Activated CD4-positive, alpha-beta T cell treated with anti-CD3 and anti-CD28 coated beads, Interleukin-10, Interleukin-2, amounts not matched to agents 100 ng/mL and 50 ng/mL, durations not matched to agents 16 hours and 8 hours (primary cell): ENCODE measurements around the gene SPIB.

Source experiments
- DNase-seq: peaks from one replicate; pipeline ENCODE4 v3.0.0-alpha.2; 2020

Gene SPIB

GRCh38 chr19:50392759-50393158 lies 26.0 kb upstream of the SPIB start:
- no peak for DNase-seq

GRCh38 chr19:50393589-50393988 lies 25.1 kb upstream of the SPIB start:
- DNase-seq, result no peak

- DNase-seq, result no peak
Observed at GRCh38 chr19:50394017-50394416, 24.7 kb upstream of the SPIB start.

GRCh38 chr19:50398675-50399367 lies 19.9 kb upstream of the SPIB start:
- DNase-seq, result no peak

- no peak for DNase-seq
Observed at GRCh38 chr19:50399368-50399745, 19.4 kb upstream of the SPIB start.

- DNase-seq, result no peak
Observed at GRCh38 chr19:50401605-50402450, 16.9 kb upstream of the SPIB start.

GRCh38 chr19:50402544-50403301 lies 16.0 kb upstream of the SPIB start:
- no peak for DNase-seq

GRCh38 chr19:50406156-50406820 lies 12.4 kb upstream of the SPIB start:
- no peak for DNase-seq

GRCh38 chr19:50406829-50407228 lies 11.9 kb upstream of the SPIB start:
- DNase-seq, result no peak

- no peak for DNase-seq
Observed at GRCh38 chr19:50409347-50409746, 9.4 kb upstream of the SPIB start.

GRCh38 chr19:50410109-50410508 lies 8.6 kb upstream of the SPIB start:
- no peak for DNase-seq

GRCh38 chr19:50412419-50412818 lies 6.3 kb upstream of the SPIB start:
- DNase-seq, result no peak

GRCh38 chr19:50413096-50413495 lies 5.6 kb upstream of the SPIB start:
- no peak for DNase-seq

- DNase-seq, result no peak
Observed at GRCh38 chr19:50413531-50413930, 5.2 kb upstream of the SPIB start.

- DNase-seq, result peak; percentile 79
Observed at GRCh38 chr19:50414864-50415660, 3.7 kb upstream of the SPIB start.

- no peak for DNase-seq
Observed at GRCh38 chr19:50415661-50416033, 3.1 kb upstream of the SPIB start.

- DNase-seq, result no peak
Observed at GRCh38 chr19:50416034-50416977, 2.4 kb upstream of the SPIB start.

- no peak for DNase-seq
Observed at GRCh38 chr19:50417111-50418081, 1.3 kb upstream of the SPIB start.

- no peak for DNase-seq
Observed at GRCh38 chr19:50419022-50419579, 363 bp downstream of the SPIB start.
